GM12864 (cell line): ENCODE data around the gene OXER1.

Experiments used
- DNase-seq: peaks from one replicate; pipeline ENCODE4 v3.0.0-alpha.2; 2011; ENCODE audit warnings: low read depth
- H3K4me3 ChIP-seq: 2 replicates; pipeline ENCODE4 v1.5.1; 2011; ENCODE audit warnings: mild to moderate bottlenecking, low read depth, low read length, control low read depth
- CTCF ChIP-seq: IDR thresholded peaks from 2 replicates; pipeline ENCODE4 v1.5.1; 2011; ENCODE audit warnings: low read depth, mild to moderate bottlenecking, moderate library complexity, low read length, control low read depth, inconsistent platforms; ENCODE audit errors: missing control alignments

Gene OXER1

GRCh38 chr2:42788882-42789281 lies 24.9 kb upstream of the OXER1 start:
- no peak for TF ChIP-seq CTCF
- DNase-seq, result no peak
- no peak overlapping the region for H3K4me3 ChIP-seq

- DNase-seq, result no peak
- TF ChIP-seq CTCF, result no peak
- H3K4me3 ChIP-seq, result no peak overlapping the region
Observed at GRCh38 chr2:42788478-42788793, 24.5 kb upstream of the OXER1 start.

- DNase-seq, result no peak
Observed at GRCh38 chr2:42787788-42788477, 24.0 kb upstream of the OXER1 start.

GRCh38 chr2:42787424-42787787 lies 23.5 kb upstream of the OXER1 start:
- no peak for TF ChIP-seq CTCF
- no peak for DNase-seq
- H3K4me3 ChIP-seq, result no peak overlapping the region

More at GRCh38 chr2:42787788-42788477, 24.0 kb upstream of the OXER1 start:
- H3K4me3 ChIP-seq, result no peak overlapping the region
- TF ChIP-seq CTCF, result no peak

- no peak for DNase-seq
- H3K4me3 ChIP-seq, result no peak overlapping the region
- no peak for TF ChIP-seq CTCF
Observed at GRCh38 chr2:42786561-42787345, 22.8 kb upstream of the OXER1 start.

GRCh38 chr2:42784204-42784880 lies 20.4 kb upstream of the OXER1 start:
- no peak for TF ChIP-seq CTCF
- DNase-seq, result no peak
- no peak overlapping the region for H3K4me3 ChIP-seq
